Fibroblast of pulmonary artery (primary cell): ENCODE measurements around the gene UBE4B.
"Not testable (repeated sequence)": the region's sequence is repeated elsewhere in the genome, so short reads cannot be mapped to it uniquely, and the experiment has no call there.

Experiments
- DNase-seq: peaks from one replicate; pipeline ENCODE4 v3.0.0-alpha.2; 2010; ENCODE audit warnings: low read depth
- H3K4me3 ChIP-seq: replicated peaks from 2 replicates; pipeline ENCODE4 v1.5.1; 2011; ENCODE audit warnings: low read depth, mild to moderate bottlenecking, control low read depth, low read length, moderate library complexity
- CTCF ChIP-seq: IDR thresholded peaks from 2 replicates; pipeline ENCODE4 v1.5.1; 2011; ENCODE audit warnings: mild to moderate bottlenecking, control low read depth, low read length, inconsistent platforms; ENCODE audit errors: missing control alignments

Gene UBE4B

GRCh38 chr1:10193288-10193687, 160.5 kb downstream of the UBE4B start:
- DNase-seq, result no peak
- no peak for TF ChIP-seq CTCF
- H3K4me3 ChIP-seq, result no peak overlapping the region

GRCh38 chr1:10195570-10195969, 162.8 kb downstream of the UBE4B start:
- DNase-seq, result peak; percentile 61
- no peak overlapping the region for H3K4me3 ChIP-seq
- TF ChIP-seq CTCF, result no peak

GRCh38 chr1:10196976-10197375, 164.2 kb downstream of the UBE4B start:
- TF ChIP-seq CTCF, result no peak
- no peak overlapping the region for H3K4me3 ChIP-seq
- peak; percentile 77 for DNase-seq

GRCh38 chr1:10200620-10201019, 167.9 kb downstream of the UBE4B start:
- no peak for TF ChIP-seq CTCF
- no peak for DNase-seq
- no peak overlapping the region for H3K4me3 ChIP-seq

- no peak overlapping the region for H3K4me3 ChIP-seq
- no peak for TF ChIP-seq CTCF
- DNase-seq, result no peak
Measured at GRCh38 chr1:10204003-10204642, 171.4 kb downstream of the UBE4B start.

GRCh38 chr1:10205206-10205605, 172.4 kb downstream of the UBE4B start:
- not testable (repeated sequence) for DNase-seq, H3K4me3 ChIP-seq

GRCh38 chr1:10207810-10208209, 175.1 kb downstream of the UBE4B start:
- no peak overlapping the region for H3K4me3 ChIP-seq
- no peak for TF ChIP-seq CTCF
- DNase-seq, result no peak
